ENCODE measurements around the gene ALAD. TPM values are rescaled to one million over a fixed set of nuclear protein-coding genes. Genes with fewer than 3 reads are reported as not detected.
A peak's percentile ranks its signal among the peaks of the same experiment; 100 is the strongest.

The ALAD gene
- total RNA-seq, 1 experiment from 2014 or later: 18.9 TPM

- ChIA-PET POLR2A (ENCODE audit: low non-redundant PET) (interaction anchor here (0.6 kb wide), 1 partner anchor 13 kb away, joined by 4 read pairs; no protein-coding TSS in a partner anchor), CTCF (no interaction called here)
- Histone ChIP-seq H3K9me3 (ENCODE audit: low read depth, low read length, poor library complexity, severe bottlenecking) (no peaks in the 10 kb centered on the region), H3K4me3 (ENCODE audit: low read depth, low read length, poor library complexity, severe bottlenecking) (no peak overlapping the region), H3K27ac (ENCODE audit: low read depth, low read length, poor library complexity, severe bottlenecking) (no peak overlapping the region), H3K36me3 (ENCODE audit: insufficient read depth, low read length, poor library complexity, severe bottlenecking) (no peaks in the 10 kb centered on the region), H3K4me1 (ENCODE audit: insufficient read depth, low read length, poor library complexity, severe bottlenecking) (peaks cover 7% of the 10 kb centered on the region), H3K27me3 (replicated peaks; ENCODE audit: insufficient read depth, low read depth, low read length, poor library complexity) (peaks cover 19% of the 10 kb centered on the region)
- no peak for DNase-seq (ENCODE audit: low spot score)
- intact Hi-C loops (cut with micrococcal nuclease; ENCODE audit: unreplicated experiment): no loop called here
- no peak for TF ChIP-seq EZH2 (IDR thresholded peaks at IDR 0.05; ENCODE audit: borderline replicate concordance, low read depth, low read length, poor library complexity, severe bottlenecking)
- TF ChIP-seq CTCF (conservative IDR thresholded peaks at IDR 0.05; ENCODE audit: low read depth, low read length): no peak
- BruUV-seq (replicated peaks): no TSS peak
Measured at GRCh38 chr9:113345190-113345589, 55.9 kb downstream of the ALAD start.

GRCh38 chr9:113343732-113344231 lies 57.3 kb downstream of the ALAD start:
- TF ChIP-seq EZH2 (IDR thresholded peaks at IDR 0.05; ENCODE audit: borderline replicate concordance, low read depth, low read length, poor library complexity, severe bottlenecking) (no peak), CTCF (conservative IDR thresholded peaks at IDR 0.05; ENCODE audit: low read depth, low read length) (no peak)
- BruUV-seq (replicated peaks): no TSS peak
- CTCF ChIA-PET: no interaction called here
- H3K4me3 ChIP-seq (ENCODE audit: low read depth, low read length, poor library complexity, severe bottlenecking): no peak overlapping the region
- DNase-seq (ENCODE audit: low spot score): peak; percentile 74
- peak overlapping the region; percentile 61 for H3K27ac ChIP-seq (ENCODE audit: low read depth, low read length, poor library complexity, severe bottlenecking)
- peaks cover 13% of the 10 kb centered on the region for H3K4me1 ChIP-seq (ENCODE audit: insufficient read depth, low read length, poor library complexity, severe bottlenecking)
- POLR2A ChIA-PET (ENCODE audit: low non-redundant PET): no interaction called here
- no peaks in the 10 kb centered on the region for H3K9me3 ChIP-seq (ENCODE audit: low read depth, low read length, poor library complexity, severe bottlenecking)
- H3K36me3 ChIP-seq (ENCODE audit: insufficient read depth, low read length, poor library complexity, severe bottlenecking): no peaks in the 10 kb centered on the region
- H3K27me3 ChIP-seq (replicated peaks; ENCODE audit: insufficient read depth, low read depth, low read length, poor library complexity): peaks cover 7% of the 10 kb centered on the region
- intact Hi-C loops (cut with micrococcal nuclease; ENCODE audit: unreplicated experiment): no loop called here

GRCh38 chr9:113341712-113342410 lies 59.2 kb downstream of the ALAD start:
- ChIA-PET CTCF (no interaction called here), POLR2A (ENCODE audit: low non-redundant PET) (no interaction called here)
- H3K4me3 ChIP-seq (ENCODE audit: low read depth, low read length, poor library complexity, severe bottlenecking): no peak overlapping the region
- no peak overlapping the region for H3K27ac ChIP-seq (ENCODE audit: low read depth, low read length, poor library complexity, severe bottlenecking)
- no TSS peak for BruUV-seq (replicated peaks)
- no peaks in the 10 kb centered on the region for H3K27me3 ChIP-seq (replicated peaks; ENCODE audit: insufficient read depth, low read depth, low read length, poor library complexity)
- peaks cover 13% of the 10 kb centered on the region for H3K4me1 ChIP-seq (ENCODE audit: insufficient read depth, low read length, poor library complexity, severe bottlenecking)
- TF ChIP-seq EZH2 (IDR thresholded peaks at IDR 0.05; ENCODE audit: borderline replicate concordance, low read depth, low read length, poor library complexity, severe bottlenecking) (no peak), CTCF (conservative IDR thresholded peaks at IDR 0.05; ENCODE audit: low read depth, low read length) (no peak)
- H3K36me3 ChIP-seq (ENCODE audit: insufficient read depth, low read length, poor library complexity, severe bottlenecking): no peaks in the 10 kb centered on the region
- no peaks in the 10 kb centered on the region for H3K9me3 ChIP-seq (ENCODE audit: low read depth, low read length, poor library complexity, severe bottlenecking)
- DNase-seq (ENCODE audit: low spot score): peak; percentile 45
- intact Hi-C loops (cut with micrococcal nuclease; ENCODE audit: unreplicated experiment): no loop called here
